HL-60 (cell line): ENCODE measurements around the gene SLC2A13.

ENCODE experiments used
- DNase-seq, 2 experiments: peaks; one replicate each; pipeline ENCODE4 v3.0.0-alpha.2; 2010 to 2020; ENCODE audit warnings: low read depth in 1 of 2, low spot score in 1 of 2
- H3K27ac ChIP-seq: fragments of 250-450 bp; sonication (Bioruptor Pico); replicated peaks from 2 replicates; pipeline ENCODE4 v1.5.1; 2020; ENCODE audit warnings: mild to moderate bottlenecking, moderate library complexity
- H3K27me3 ChIP-seq: fragments of 250-450 bp; sonication (Bioruptor Pico); 2 replicates; pipeline ENCODE4 v1.5.1; 2021; ENCODE audit warnings: mild to moderate bottlenecking, moderate library complexity; ENCODE audit not compliant: insufficient read depth, poor library complexity, severe bottlenecking
- H3K4me3 ChIP-seq: replicated peaks from 2 replicates; pipeline ENCODE4 v1.5.1; 2011; ENCODE audit warnings: mild to moderate bottlenecking, control low read depth, low read length; ENCODE audit not compliant: insufficient read depth
- GABPA ChIP-seq: IDR thresholded peaks from 2 replicates; pipeline ENCODE4 v1.6.1; 2012; ENCODE audit warnings: low read depth
- POLR2AphosphoS5 ChIP-seq: IDR thresholded peaks from 2 replicates; pipeline ENCODE4 v1.6.1; 2012; ENCODE audit warnings: low read depth
- SPI1 ChIP-seq: IDR thresholded peaks from 2 replicates; pipeline ENCODE4 v1.6.1; 2012; ENCODE audit warnings: low read depth, mild to moderate bottlenecking, borderline replicate concordance
- TF ChIP-seq, protein P1 (sequence below): IDR thresholded peaks from 2 replicates; pipeline ENCODE4 v1.6.1; 2012; ENCODE audit warnings: low read depth; ENCODE audit not compliant: insufficient replicate concordance
- TF ChIP-seq, protein P2 (sequence below): IDR thresholded peaks from one replicate; pipeline ENCODE4 v1.5.1; 2011; ENCODE audit warnings: low read length, control low read depth, inconsistent platforms; ENCODE audit not compliant: insufficient read depth

Gene SLC2A13

DNA sequence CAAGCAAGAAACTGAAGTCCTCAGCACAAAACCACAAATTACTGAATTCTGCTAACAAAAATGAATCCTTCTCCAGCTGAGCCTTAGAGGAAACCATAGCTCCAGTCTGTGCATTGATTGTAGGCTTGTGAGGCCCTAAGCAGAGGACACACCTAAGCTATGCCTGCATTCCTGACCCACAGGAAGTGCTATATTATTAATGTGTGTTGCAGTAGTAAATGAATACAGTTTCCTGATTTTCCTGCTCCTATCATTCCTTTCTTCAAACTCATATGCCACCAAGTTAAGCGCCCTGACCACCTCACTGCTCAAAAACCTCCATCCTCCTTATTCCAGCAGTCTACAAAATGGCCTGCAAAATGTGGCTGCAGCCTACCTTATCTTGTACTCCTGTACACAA, 334.4 kb downstream of the SLC2A13 start:
- Histone ChIP-seq H3K4me3 (no peak overlapping the region), H3K27ac (no peak overlapping the region), H3K27me3 (no peaks in the 10 kb centered on the region)
- TF ChIP-seq SPI1 (no peak), GABPA (no peak), POLR2AphosphoS5 (no peak)
- TF ChIP-seq, protein P1, sequence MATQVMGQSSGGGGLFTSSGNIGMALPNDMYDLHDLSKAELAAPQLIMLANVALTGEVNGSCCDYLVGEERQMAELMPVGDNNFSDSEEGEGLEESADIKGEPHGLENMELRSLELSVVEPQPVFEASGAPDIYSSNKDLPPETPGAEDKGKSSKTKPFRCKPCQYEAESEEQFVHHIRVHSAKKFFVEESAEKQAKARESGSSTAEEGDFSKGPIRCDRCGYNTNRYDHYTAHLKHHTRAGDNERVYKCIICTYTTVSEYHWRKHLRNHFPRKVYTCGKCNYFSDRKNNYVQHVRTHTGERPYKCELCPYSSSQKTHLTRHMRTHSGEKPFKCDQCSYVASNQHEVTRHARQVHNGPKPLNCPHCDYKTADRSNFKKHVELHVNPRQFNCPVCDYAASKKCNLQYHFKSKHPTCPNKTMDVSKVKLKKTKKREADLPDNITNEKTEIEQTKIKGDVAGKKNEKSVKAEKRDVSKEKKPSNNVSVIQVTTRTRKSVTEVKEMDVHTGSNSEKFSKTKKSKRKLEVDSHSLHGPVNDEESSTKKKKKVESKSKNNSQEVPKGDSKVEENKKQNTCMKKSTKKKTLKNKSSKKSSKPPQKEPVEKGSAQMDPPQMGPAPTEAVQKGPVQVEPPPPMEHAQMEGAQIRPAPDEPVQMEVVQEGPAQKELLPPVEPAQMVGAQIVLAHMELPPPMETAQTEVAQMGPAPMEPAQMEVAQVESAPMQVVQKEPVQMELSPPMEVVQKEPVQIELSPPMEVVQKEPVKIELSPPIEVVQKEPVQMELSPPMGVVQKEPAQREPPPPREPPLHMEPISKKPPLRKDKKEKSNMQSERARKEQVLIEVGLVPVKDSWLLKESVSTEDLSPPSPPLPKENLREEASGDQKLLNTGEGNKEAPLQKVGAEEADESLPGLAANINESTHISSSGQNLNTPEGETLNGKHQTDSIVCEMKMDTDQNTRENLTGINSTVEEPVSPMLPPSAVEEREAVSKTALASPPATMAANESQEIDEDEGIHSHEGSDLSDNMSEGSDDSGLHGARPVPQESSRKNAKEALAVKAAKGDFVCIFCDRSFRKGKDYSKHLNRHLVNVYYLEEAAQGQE, result no peak
- TF ChIP-seq, protein P2, sequence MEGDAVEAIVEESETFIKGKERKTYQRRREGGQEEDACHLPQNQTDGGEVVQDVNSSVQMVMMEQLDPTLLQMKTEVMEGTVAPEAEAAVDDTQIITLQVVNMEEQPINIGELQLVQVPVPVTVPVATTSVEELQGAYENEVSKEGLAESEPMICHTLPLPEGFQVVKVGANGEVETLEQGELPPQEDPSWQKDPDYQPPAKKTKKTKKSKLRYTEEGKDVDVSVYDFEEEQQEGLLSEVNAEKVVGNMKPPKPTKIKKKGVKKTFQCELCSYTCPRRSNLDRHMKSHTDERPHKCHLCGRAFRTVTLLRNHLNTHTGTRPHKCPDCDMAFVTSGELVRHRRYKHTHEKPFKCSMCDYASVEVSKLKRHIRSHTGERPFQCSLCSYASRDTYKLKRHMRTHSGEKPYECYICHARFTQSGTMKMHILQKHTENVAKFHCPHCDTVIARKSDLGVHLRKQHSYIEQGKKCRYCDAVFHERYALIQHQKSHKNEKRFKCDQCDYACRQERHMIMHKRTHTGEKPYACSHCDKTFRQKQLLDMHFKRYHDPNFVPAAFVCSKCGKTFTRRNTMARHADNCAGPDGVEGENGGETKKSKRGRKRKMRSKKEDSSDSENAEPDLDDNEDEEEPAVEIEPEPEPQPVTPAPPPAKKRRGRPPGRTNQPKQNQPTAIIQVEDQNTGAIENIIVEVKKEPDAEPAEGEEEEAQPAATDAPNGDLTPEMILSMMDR, result no peak
- no peak for DNase-seq

DNA sequence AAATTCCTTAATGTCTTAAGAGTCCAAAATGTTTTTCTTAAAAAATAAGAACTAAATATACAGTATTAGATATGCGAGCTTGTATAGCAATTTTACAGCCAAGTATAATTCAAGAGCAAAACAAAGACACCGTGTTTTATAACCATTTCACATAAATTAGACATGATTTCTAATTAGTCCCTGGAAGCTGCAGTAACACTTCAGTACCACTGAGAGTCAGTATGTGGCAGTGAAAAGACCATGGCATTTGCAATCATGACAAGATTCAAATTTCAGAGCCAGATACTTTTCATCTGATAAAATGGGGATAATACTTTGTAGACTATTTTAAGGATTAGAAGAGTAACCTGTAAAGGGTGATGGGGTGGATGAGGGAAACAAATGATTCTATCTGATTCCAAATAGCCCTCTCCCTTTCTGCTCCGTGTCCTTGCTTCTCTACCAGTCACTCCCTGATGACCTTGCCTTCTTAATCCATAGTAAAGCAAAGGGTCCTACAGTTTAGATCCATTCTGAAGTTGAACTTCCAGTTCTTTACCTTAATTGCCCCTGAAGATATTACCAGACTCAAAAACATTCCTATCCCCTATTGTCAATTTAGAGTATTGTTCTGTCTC, 340.8 kb downstream of the SLC2A13 start:
- Histone ChIP-seq H3K4me3 (no peak overlapping the region), H3K27ac (no peak overlapping the region), H3K27me3 (no peaks in the 10 kb centered on the region)
- DNase-seq, result peak in 1 of 2 experiments; percentile 7
- no peak for TF ChIP-seq SPI1
- TF ChIP-seq, protein P2, result peak; percentile 79

DNA sequence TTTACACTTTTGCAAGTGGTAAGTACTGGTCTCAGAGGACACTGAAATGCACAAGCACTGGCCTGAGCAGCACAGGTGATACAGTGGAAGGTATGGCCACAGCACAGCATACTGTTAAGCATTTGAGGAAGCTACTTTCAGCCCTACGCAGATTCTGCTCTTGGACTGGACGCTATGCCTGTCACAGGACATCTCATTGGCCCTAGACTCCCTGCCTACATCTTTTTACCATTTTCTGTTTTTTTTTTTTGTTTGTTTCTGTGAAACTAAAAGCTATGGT, 342.1 kb downstream of the SLC2A13 start:
- no peak overlapping the region for H3K4me3 ChIP-seq
- TF ChIP-seq POLR2AphosphoS5 (no peak), SPI1 (no peak)
- TF ChIP-seq, protein P1, result no peak
- TF ChIP-seq, protein P2, result no peak

More for the DNA sequence above, 342.1 kb downstream of the SLC2A13 start:
- no peak for DNase-seq
- Histone ChIP-seq H3K27ac (no peak overlapping the region), H3K27me3 (no peaks in the 10 kb centered on the region)
